Activated T-cell treated with anti-CD3 and anti-CD28 coated beads, Interleukin-2, amount 50 U/mL, for 4 hours (primary cell): ENCODE data around the gene TET3. TPM values are rescaled to one million over a fixed set of nuclear protein-coding genes. Genes with fewer than 3 reads are reported as not detected.

Experiments used
- ATAC-seq, 2 donors: fragments of 200-7000 bp; cut with Tn5 transposase; one replicate each; pipeline ENCODE4 v1.10.0; 2021
- DNase-seq: peaks from one replicate; pipeline ENCODE4 v3.0.0-alpha.2; 2020
- H3K27me3 Mint-ChIP-seq: one replicate; pipeline ENCODE4 v1.8.0; 2021; ENCODE audit warnings: low read depth, mixed read lengths
- H3K36me3 Mint-ChIP-seq: one replicate; pipeline ENCODE4 v1.8.0; 2022; ENCODE audit warnings: mixed read lengths; ENCODE audit not compliant: insufficient read depth
- H3K4me1 Mint-ChIP-seq: one replicate; pipeline ENCODE4 v1.8.0; 2021; ENCODE audit warnings: low read depth, mixed read lengths
- H3K4me3 Mint-ChIP-seq: one replicate; pipeline ENCODE4 v1.8.0; 2021; ENCODE audit warnings: mild to moderate bottlenecking, moderate library complexity, mixed read lengths
- H3K9me3 Mint-ChIP-seq: one replicate; pipeline ENCODE4 v1.8.0; 2021; ENCODE audit warnings: mixed read lengths
- total RNA-seq, 3 donors: library from RNA; stranded (reverse); gene quantifications; one replicate each; pipeline ENCODE4 v1.2.1, GENCODE V29; 2021

TET3 gene
- total RNA-seq, 3 donors from 2014 or later, result 30.8 to 34.0 (median 31.7) TPM

GRCh38 chr2:73952499-73953446 lies 31.9 kb upstream of the TET3 start:
- no peaks in the 10 kb centered on the region for H3K27me3 Mint-ChIP-seq
- ATAC-seq (no peak), DNase-seq (no peak)
- no peak overlapping the region for H3K4me3 Mint-ChIP-seq
- H3K4me1 Mint-ChIP-seq, result peaks cover 53% of the 10 kb centered on the region
- H3K36me3 Mint-ChIP-seq, result peaks cover 59% of the 10 kb centered on the region
- no peaks in the 10 kb centered on the region for H3K9me3 Mint-ChIP-seq

GRCh38 chr2:73956218-73956865 lies 28.4 kb upstream of the TET3 start:
- Mint-ChIP-seq H3K4me1 (peaks cover 23% of the 10 kb centered on the region), H3K4me3 (no peak overlapping the region), H3K27me3 (no peaks in the 10 kb centered on the region), H3K36me3 (peaks cover 62% of the 10 kb centered on the region), H3K9me3 (no peaks in the 10 kb centered on the region)
- DNase-seq (no peak), ATAC-seq (no peak)

DNA sequence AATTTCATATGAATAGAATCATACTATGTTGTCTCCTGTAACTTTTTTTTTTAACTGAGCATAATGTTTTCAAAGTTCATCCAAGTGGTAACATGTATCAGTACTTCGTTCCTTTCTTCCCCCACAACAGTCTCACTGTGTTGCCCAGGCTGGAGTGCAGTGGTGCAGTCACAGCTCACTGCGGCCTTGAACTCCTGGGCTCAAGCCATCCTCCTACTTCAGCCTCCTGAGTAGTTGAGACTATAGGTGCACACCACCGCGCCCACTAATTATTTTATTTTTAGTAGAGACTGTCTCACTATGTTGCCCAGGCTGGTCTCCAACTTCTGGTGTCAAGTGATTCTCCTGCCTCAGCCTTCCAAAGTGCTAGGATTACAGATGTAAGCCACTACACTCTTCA lies 23.4 kb upstream of the TET3 start:
- DNase-seq (no peak), ATAC-seq (no peak)
- Mint-ChIP-seq H3K4me1 (peaks cover 34% of the 10 kb centered on the region), H3K4me3 (no peak overlapping the region), H3K9me3 (peaks cover 4% of the 10 kb centered on the region), H3K36me3 (peaks cover 36% of the 10 kb centered on the region), H3K27me3 (no peaks in the 10 kb centered on the region)

DNA sequence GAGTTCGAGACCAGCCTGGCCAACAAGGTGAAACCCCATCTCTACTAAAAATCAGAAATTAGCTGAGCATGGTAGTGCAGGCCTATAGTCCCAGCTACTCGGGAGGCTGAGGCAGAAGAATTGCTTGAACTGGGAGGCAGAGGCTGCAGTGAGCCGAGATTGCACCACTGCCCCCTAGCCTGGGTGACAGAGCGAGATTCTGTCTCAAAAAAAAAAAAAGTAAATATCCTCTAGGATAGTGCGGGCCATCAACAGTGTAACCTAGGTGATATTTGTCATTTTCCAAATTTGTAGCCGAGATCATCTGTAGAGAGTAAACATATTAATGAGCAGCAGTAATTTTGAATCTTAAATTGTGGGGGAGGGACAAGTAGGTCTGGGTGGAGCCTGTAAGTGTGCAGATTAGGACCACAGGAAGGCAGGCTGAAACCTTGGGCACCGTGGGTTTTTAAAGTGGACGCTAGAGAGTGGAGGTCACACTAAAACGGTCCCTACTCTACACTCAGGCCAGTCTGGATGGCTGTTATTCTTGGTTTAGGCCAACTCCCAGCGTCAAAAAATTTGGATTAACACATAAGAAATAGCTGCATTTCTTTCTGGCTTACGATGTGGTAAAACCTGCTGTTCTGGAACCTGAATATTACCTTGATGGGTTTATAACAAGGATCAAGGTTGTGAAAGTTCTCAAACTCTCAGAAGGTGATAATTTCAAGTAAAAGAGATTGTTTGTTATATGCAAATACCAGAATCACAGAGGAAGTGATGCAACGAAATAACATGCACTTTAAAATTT lies 22.7 kb upstream of the TET3 start:
- H3K4me3 Mint-ChIP-seq, result no peak overlapping the region
- H3K36me3 Mint-ChIP-seq, result peaks cover 28% of the 10 kb centered on the region
- no peaks in the 10 kb centered on the region for H3K27me3 Mint-ChIP-seq
- H3K9me3 Mint-ChIP-seq, result peaks cover 4% of the 10 kb centered on the region
- no peak for ATAC-seq
- DNase-seq, result no peak
- peaks cover 36% of the 10 kb centered on the region for H3K4me1 Mint-ChIP-seq

- no peak overlapping the region for H3K4me3 Mint-ChIP-seq
- no peaks in the 10 kb centered on the region for H3K27me3 Mint-ChIP-seq
- DNase-seq, result no peak
- peaks cover 26% of the 10 kb centered on the region for H3K36me3 Mint-ChIP-seq
- H3K4me1 Mint-ChIP-seq, result peaks cover 35% of the 10 kb centered on the region
- no peak for ATAC-seq
- peaks cover 4% of the 10 kb centered on the region for H3K9me3 Mint-ChIP-seq
Observed at GRCh38 chr2:73962798-73963197, 21.9 kb upstream of the TET3 start.

DNA sequence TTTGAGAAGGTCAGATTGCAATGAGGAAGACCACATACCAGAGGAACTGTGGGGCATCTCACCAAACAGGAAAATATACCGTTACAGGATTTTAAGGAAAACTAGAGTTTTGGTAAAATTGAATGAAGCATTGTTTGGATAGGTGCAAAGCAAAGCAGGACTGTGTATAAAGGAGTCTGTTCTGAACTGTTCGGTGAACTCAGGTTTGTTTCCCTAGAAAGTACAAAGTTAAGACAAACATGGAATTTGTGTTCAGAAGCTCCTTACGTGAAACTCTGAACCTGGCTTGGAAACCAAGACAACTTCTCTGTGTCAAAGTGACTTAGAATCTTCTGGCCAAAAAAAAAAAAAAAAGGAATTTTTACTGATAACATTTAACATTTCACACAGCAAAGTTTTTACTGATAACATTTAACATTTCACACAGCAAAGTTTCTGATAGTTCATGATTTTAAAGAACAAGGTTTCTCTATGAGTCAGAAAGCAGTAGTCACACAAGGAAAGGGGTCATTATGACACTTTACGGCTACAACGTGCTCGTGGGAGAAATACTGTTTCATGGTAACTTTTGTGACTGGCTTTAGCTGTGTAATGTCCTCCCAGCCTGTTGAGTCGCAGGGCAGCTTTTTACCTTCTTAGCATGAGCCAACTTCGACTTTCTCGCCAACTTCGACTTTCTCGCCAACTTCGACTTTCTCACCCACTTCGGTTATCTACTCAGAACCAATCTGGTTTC lies 21.2 kb upstream of the TET3 start:
- Mint-ChIP-seq H3K4me3 (peak overlapping the region; percentile 50), H3K27me3 (no peaks in the 10 kb centered on the region), H3K36me3 (peaks cover 18% of the 10 kb centered on the region), H3K9me3 (peaks cover 4% of the 10 kb centered on the region), H3K4me1 (peaks cover 37% of the 10 kb centered on the region)
- DNase-seq (no peak), ATAC-seq (peak; percentile 98)

DNA sequence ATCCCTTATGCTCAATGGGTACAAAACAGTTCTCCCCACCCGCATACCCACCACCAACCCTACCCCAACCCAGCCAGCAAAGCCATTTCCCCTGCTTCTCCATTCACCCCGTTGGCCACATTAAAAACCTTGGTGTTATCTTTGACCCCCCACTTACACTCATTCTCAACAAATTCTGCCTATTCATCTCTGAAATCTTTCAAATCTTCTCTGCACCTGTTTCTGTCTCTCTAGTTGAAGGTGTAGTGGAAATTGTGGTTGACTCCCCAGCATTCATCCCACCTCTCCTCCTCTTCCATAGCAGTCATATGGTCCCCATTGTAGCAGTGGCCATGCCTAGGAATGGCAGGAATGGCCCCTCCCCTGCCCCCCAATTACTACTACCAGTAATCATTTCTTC lies 20.5 kb upstream of the TET3 start:
- DNase-seq, result no peak
- peak overlapping the region; percentile 50 for H3K4me3 Mint-ChIP-seq
- peaks cover 11% of the 10 kb centered on the region for H3K36me3 Mint-ChIP-seq

GRCh38 chr2:73965053-73965452 lies 19.7 kb upstream of the TET3 start:
- peaks cover 4% of the 10 kb centered on the region for H3K9me3 Mint-ChIP-seq
- H3K27me3 Mint-ChIP-seq, result no peaks in the 10 kb centered on the region
- DNase-seq (no peak), ATAC-seq (no peak)
- H3K36me3 Mint-ChIP-seq, result peaks cover 5% of the 10 kb centered on the region
- H3K4me1 Mint-ChIP-seq, result peaks cover 50% of the 10 kb centered on the region
- no peak overlapping the region for H3K4me3 Mint-ChIP-seq

More for the DNA sequence above, 20.5 kb upstream of the TET3 start:
- peaks cover 42% of the 10 kb centered on the region for H3K4me1 Mint-ChIP-seq
- no peaks in the 10 kb centered on the region for H3K27me3 Mint-ChIP-seq
- peak; percentile 22 to 32 for ATAC-seq
- H3K9me3 Mint-ChIP-seq, result peaks cover 4% of the 10 kb centered on the region

DNA sequence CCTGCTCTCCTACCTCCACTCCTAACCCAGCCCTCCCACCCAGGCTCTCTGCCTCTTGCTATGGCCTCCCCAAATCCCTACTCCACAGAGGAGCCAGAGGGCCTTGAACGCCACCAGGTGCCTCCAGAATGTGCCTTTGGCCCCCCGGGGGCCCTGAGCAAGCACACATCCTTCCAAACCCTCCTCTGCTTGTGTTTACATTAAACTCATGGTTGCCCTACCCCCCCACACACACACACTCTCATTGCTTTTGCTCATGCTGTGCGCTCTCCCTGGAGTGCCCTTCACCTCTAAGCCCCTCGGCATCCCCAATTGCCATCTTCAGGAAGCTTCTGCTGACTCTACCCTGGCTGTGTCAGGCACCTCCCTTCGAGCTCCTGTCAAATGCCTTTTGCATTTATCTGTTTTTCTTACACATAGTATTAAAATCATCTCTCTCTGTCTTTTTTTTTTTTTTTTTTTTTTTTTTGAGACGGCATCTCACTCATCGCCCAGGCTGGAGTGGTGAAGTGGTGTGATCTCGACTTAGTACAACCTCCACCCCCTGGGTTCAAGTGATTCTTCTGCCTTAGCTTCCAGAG lies 16.3 kb upstream of the TET3 start:
- ATAC-seq (no peak), DNase-seq (no peak)
- H3K27me3 Mint-ChIP-seq, result no peaks in the 10 kb centered on the region
- H3K9me3 Mint-ChIP-seq, result no peaks in the 10 kb centered on the region
- H3K36me3 Mint-ChIP-seq, result no peaks in the 10 kb centered on the region
- no peak overlapping the region for H3K4me3 Mint-ChIP-seq
- peaks cover 74% of the 10 kb centered on the region for H3K4me1 Mint-ChIP-seq

- ATAC-seq, result peak in 1 of 2 donors; percentile 29
- DNase-seq, result no peak
- H3K9me3 Mint-ChIP-seq, result no peaks in the 10 kb centered on the region
- no peak overlapping the region for H3K4me3 Mint-ChIP-seq
- H3K36me3 Mint-ChIP-seq, result no peaks in the 10 kb centered on the region
- no peaks in the 10 kb centered on the region for H3K27me3 Mint-ChIP-seq
- H3K4me1 Mint-ChIP-seq, result peaks cover 66% of the 10 kb centered on the region
Observed at GRCh38 chr2:73969356-73969755, 15.4 kb upstream of the TET3 start.

GRCh38 chr2:73970141-73970803 lies 14.4 kb upstream of the TET3 start:
- H3K27me3 Mint-ChIP-seq, result no peaks in the 10 kb centered on the region
- peak overlapping the region; percentile 65 for H3K4me3 Mint-ChIP-seq
- H3K9me3 Mint-ChIP-seq, result no peaks in the 10 kb centered on the region
- no peaks in the 10 kb centered on the region for H3K36me3 Mint-ChIP-seq
- DNase-seq, result no peak
- peaks cover 57% of the 10 kb centered on the region for H3K4me1 Mint-ChIP-seq
- ATAC-seq, result peak; percentile 7 to 22

DNA sequence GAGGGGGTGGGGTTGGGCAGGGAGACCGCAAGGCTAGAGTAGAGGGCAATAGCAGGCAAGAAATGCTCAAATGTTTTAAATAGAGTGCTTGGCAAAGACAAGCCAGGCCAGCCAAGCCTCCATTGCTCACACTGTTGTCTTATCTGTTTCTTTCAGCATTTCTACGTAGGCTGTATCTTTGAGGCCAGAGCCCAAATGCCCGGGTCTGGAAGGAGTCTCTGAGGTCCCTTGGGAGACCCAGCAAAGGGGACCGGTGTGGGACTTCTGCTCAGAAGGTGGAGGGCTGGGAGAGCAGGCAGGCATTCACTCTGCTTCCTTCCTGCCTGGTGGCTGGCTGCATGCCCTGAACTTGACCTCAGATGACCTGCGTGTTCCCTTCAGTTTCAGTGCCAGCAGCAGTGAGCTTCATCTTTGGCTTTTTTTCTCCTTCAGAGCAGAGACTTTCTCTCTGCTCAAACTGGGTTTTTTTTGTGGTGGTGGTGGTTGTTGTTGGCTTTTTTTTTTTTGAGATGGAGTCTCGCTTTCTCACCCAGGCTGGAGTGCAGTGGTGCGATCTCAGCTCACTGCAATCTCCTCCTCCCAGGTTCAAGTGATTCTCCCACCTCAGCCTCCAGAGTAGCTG lies 13.7 kb upstream of the TET3 start:
- ATAC-seq (peak; percentile 77 to 83), DNase-seq (no peak)
- Mint-ChIP-seq H3K9me3 (no peaks in the 10 kb centered on the region), H3K27me3 (no peaks in the 10 kb centered on the region), H3K36me3 (no peaks in the 10 kb centered on the region), H3K4me1 (peaks cover 62% of the 10 kb centered on the region), H3K4me3 (peak overlapping the region; percentile 65)

- H3K4me3 Mint-ChIP-seq, result no peak overlapping the region
- DNase-seq (no peak), ATAC-seq (no peak)
- H3K36me3 Mint-ChIP-seq, result no peaks in the 10 kb centered on the region
- no peaks in the 10 kb centered on the region for H3K27me3 Mint-ChIP-seq
- H3K9me3 Mint-ChIP-seq, result no peaks in the 10 kb centered on the region
- peaks cover 64% of the 10 kb centered on the region for H3K4me1 Mint-ChIP-seq
Observed at GRCh38 chr2:73971722-73972121, 13.0 kb upstream of the TET3 start.
